ENCODE data around the gene CCDC192.

Gene CCDC192

DNA sequence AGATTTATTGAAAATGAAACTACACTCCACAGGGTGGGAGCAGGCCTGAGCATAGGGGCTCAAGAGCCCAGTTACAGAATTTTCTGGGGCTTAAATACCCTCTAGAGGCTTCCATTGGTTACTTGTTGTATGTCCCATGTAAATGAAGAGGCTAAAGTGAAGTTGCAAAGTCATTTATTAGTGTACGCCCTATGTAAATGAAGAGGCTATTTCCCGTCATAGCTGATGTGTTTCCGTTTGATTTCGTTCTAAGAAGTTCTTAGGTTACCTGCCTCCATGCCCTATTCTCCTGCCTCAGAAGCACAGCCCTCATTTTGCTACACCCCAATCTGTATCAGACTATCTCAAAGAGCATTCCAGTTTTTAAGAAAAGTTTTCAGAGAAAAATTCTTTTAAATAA lies 273.3 kb downstream of the CCDC192 start:
- no peak overlapping the region for H3K4me3 ChIP-seq (ENCODE audit: low read depth, low read length)
- ChIA-PET CTCF (no interaction called here), POLR2A (no interaction called here)
- no peak for DNase-seq (ENCODE audit: low read depth, low spot score)
- TF ChIP-seq, protein P1, sequence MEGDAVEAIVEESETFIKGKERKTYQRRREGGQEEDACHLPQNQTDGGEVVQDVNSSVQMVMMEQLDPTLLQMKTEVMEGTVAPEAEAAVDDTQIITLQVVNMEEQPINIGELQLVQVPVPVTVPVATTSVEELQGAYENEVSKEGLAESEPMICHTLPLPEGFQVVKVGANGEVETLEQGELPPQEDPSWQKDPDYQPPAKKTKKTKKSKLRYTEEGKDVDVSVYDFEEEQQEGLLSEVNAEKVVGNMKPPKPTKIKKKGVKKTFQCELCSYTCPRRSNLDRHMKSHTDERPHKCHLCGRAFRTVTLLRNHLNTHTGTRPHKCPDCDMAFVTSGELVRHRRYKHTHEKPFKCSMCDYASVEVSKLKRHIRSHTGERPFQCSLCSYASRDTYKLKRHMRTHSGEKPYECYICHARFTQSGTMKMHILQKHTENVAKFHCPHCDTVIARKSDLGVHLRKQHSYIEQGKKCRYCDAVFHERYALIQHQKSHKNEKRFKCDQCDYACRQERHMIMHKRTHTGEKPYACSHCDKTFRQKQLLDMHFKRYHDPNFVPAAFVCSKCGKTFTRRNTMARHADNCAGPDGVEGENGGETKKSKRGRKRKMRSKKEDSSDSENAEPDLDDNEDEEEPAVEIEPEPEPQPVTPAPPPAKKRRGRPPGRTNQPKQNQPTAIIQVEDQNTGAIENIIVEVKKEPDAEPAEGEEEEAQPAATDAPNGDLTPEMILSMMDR (IDR thresholded peaks at IDR 0.05; ENCODE audit: insufficient read depth, low read length, missing control alignments), result no peak

DNA sequence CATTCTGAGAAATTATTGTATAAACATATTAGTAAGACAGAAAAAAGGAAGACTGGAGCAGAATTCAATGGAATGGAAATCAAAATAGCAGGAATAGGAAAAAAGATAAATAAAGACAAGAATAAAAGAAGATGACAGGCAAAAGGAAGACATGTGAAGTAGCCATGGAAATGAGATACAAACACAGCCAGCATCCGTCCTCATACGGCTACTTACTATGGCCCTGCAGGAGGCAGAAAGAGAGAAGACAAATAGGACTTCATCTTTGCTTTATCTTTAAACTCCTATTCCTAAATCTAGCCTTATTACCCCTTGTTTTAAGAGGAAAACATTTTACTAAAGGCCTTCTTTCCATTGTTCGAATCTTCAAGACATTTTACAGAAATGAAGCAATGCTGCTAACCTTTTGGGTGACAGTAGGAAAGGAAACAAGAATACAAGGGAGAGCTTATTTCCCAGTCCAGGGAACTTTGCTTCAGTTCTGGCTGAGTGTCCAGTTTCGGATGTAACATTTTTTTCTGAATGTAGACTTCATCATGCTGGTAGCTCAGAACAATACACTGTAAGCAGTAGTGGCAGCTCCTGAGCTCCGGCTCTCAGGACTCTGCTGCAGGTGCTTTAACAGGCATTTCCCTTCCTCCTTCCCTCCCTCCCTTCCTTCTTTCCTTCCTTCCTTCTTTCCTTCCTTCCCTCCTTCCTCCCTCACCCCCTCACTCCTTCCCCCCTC lies 274.0 kb downstream of the CCDC192 start:
- CTCF ChIA-PET, result no interaction called here
- POLR2A ChIA-PET, result no interaction called here

DNA sequence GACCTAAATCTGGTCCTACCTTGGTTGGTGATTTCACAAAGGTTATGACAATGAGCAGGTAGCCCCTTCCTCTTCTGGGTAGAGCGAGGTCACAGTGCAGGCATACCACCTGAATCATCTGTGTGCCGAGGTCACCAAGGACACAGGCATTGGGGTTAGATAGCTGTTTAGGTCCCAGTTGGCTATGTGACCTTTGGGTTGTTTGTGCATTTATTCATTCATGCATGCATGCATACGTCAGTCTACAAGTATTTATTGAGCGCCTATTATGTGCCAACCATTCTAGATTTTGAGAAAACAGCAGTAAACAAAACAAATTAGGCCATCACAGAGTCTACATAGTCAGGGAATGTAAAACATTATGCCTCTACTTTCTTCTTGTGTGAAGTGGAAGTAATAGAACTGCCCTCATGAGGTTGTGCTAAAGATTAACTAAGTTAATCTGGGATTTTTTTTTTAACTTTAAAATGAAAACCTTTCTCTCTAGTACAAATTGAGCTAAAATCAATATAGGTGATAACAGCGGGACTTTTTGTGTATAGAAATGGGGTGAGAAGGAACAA lies 275.6 kb downstream of the CCDC192 start:
- no peak for DNase-seq (ENCODE audit: low read depth, low spot score)
- ChIA-PET POLR2A (no interaction called here), CTCF (interaction anchor here (1.0 kb wide), 1 partner anchor 323 kb away, joined by 3 read pairs; no protein-coding TSS in a partner anchor)
- no peak overlapping the region for H3K4me3 ChIP-seq (ENCODE audit: low read depth, low read length)
- TF ChIP-seq, protein P1 (IDR thresholded peaks at IDR 0.05; ENCODE audit: insufficient read depth, low read length, missing control alignments), result no peak

More for the DNA sequence above, 274.0 kb downstream of the CCDC192 start:
- no peak overlapping the region for H3K4me3 ChIP-seq (ENCODE audit: low read depth, low read length)
- no peak for DNase-seq (ENCODE audit: low read depth, low spot score)
- TF ChIP-seq, protein P1 (IDR thresholded peaks at IDR 0.05; ENCODE audit: insufficient read depth, low read length, missing control alignments), result no peak

DNA sequence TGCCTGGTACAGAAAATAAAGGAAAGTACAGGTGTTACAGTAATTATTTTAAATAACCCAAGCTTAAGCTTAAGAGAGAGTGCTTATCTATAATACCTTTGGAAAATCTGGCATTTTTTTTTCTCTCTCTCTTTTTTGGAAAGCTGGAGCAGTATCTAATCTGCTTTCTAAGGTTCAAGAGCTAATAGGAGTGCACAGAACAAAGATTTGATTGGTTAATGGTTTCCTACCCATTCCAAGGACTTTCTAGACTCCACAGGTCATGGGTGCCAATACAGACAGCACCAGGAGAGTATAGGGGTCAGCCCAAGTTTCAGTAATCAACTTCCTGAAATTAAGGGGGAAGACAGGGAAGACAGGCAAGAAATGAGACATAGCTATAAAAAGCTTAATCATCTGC lies 276.3 kb downstream of the CCDC192 start:
- CTCF ChIA-PET, result no interaction called here
- POLR2A ChIA-PET, result no interaction called here
- TF ChIP-seq, protein P1 (IDR thresholded peaks at IDR 0.05; ENCODE audit: insufficient read depth, low read length, missing control alignments), result no peak
- no peak for DNase-seq (ENCODE audit: low read depth, low spot score)
- H3K4me3 ChIP-seq (ENCODE audit: low read depth, low read length), result no peak overlapping the region

DNA sequence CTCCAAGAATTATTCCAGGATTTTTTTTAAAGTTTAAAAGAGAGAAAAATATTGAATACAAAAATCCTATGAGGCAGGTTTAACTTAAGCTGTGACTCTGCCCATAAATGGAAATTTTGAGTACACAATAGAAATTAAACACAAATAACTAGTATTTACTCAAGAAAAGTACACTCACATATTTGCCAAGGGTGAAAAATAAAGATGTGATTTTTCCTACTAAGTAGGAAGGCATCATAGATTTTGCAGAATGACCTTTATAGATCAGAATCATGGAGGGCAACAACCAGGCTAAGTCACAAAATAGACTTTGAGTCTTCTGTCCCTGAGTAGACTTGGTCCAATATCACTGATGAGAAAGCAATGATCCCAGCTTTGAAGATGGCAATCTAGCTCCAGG lies 277.7 kb downstream of the CCDC192 start:
- no peak overlapping the region for H3K4me3 ChIP-seq (ENCODE audit: low read depth, low read length)
- TF ChIP-seq, protein P1 (IDR thresholded peaks at IDR 0.05; ENCODE audit: insufficient read depth, low read length, missing control alignments), result no peak
- DNase-seq (ENCODE audit: low read depth, low spot score), result no peak
- CTCF ChIA-PET, result no interaction called here
- POLR2A ChIA-PET, result no interaction called here

DNA sequence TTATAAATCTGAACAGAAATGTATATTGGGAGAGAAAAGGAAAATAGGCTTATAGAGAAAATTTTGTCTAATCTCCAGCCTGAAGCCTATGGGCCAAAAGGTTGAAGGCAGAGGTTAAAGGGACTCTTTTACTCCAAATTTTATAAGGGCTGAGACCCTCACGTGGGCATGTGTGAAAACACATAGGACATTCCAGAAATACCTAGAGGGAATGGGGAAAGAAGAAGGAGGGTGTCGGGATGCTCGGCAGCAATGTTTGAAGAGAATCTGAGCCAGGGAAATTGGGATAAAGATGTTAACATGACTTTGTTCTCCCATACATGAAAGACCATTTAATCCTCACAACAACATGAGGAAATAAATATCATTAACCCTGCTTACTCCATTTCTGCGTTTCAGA lies 278.3 kb downstream of the CCDC192 start:
- H3K4me3 ChIP-seq (ENCODE audit: low read depth, low read length), result no peak overlapping the region
- TF ChIP-seq, protein P1 (IDR thresholded peaks at IDR 0.05; ENCODE audit: insufficient read depth, low read length, missing control alignments), result no peak
- no peak for DNase-seq (ENCODE audit: low read depth, low spot score)
- ChIA-PET CTCF (no interaction called here), POLR2A (no interaction called here)

All from AG04449 (cell line).